Neuron (in vitro differentiated cells): ENCODE measurements around the gene RPS23.
A peak's percentile ranks its signal among the peaks of the same experiment; 100 is the strongest.

Experiments used
- H2AFZ ChIP-seq: one replicate; pipeline ENCODE4 v1.6.1; 2013; ENCODE audit warnings: low read depth, mild to moderate bottlenecking, inconsistent platforms, low read length, moderate library complexity
- H3K27me3 ChIP-seq: one replicate; pipeline ENCODE4 v1.6.1; 2013; ENCODE audit warnings: low read length; ENCODE audit not compliant: insufficient read depth
- H3K36me3 ChIP-seq: one replicate; pipeline ENCODE4 v1.6.1; 2013; ENCODE audit warnings: low read length; ENCODE audit not compliant: insufficient read depth
- H3K4me1 ChIP-seq: one replicate; pipeline ENCODE4 v1.6.1; 2013; ENCODE audit warnings: low read length; ENCODE audit not compliant: insufficient read depth
- H3K4me3 ChIP-seq: 2 replicates; pipeline ENCODE4 v1.5.1; 2013; ENCODE audit warnings: mild to moderate bottlenecking, low read length, moderate library complexity
- H3K9me3 ChIP-seq: one replicate; pipeline ENCODE4 v1.6.1; 2013; ENCODE audit warnings: low read length

Gene RPS23

DNA sequence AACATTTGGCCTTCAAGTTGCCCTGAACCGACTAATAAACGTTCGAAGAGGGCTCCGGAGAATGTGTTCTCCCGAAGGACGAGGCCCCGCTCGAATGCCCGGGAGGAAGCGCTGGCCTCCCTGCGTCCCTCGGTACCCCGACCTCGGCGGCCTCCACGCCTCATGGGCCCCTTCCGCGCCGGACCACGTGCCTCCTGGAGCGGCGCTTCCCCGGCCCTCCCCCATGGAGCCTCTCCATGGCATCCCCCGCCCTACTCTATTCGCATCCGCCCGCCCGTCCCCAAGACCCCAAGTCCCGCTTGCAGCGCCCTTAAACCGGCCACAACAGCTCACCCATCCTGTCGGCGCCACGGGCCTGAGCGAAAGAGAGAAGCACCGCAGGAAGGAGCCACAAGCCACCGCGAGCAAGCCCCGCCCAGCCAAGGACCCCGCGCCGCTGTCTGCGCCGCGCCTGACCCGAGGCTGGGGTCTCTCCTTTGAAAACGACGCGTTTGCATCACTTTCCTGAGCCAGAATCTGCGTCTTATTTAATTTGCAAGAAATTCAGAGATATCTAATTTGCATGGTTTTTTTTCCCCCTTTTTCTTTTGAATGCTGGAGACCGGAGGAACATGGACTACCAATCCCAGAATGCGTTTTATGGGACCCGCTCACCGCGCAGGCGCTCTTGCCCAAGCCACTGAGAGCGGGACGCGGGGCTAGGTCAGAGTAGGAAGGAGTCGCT is at the start of gene RPS23:
RPS23 (minus strand) TSS at position 368 of the 724 bp plus-strand sequence; CDS start at position 337, 31 bp downstream.
- Histone ChIP-seq H3K4me1 (peaks cover 18% of the 10 kb centered on the region), H3K36me3 (peaks cover 39% of the 10 kb centered on the region), H3K27me3 (no peaks in the 10 kb centered on the region), H3K4me3 (peak within 1 kb of the TSS; percentile 95), H2AFZ (peak within 1 kb of the TSS; percentile 70), H3K9me3 (no peaks in the 10 kb centered on the region)

DNA sequence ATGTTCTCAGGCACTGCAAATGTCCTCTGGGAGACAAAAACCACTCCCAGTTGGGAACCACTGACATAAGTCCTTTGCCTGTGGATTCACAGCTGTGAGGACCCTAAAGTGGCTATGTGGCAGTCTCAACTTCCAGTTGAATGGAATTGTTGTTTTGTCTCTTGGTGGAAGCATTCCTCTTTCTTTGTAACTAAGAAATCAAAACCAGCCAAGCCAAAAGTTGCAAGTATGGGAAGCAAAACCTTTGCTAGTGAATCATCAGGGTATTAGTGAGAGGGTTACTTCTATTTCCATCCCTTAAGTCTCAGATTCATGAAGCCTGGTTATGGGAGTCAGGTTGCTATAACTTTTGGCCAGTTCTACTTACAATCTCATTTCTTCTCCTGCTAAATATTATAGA is 49.8 kb upstream of the RPS23 start:
- H3K36me3 ChIP-seq, result no peaks in the 10 kb centered on the region
- no peaks in the 10 kb centered on the region for H3K27me3 ChIP-seq
- peaks cover 12% of the 10 kb centered on the region for H3K9me3 ChIP-seq
- no peak overlapping the region for H3K4me3 ChIP-seq
- no peak overlapping the region for H2AFZ ChIP-seq
- H3K4me1 ChIP-seq, result no peaks in the 10 kb centered on the region

DNA sequence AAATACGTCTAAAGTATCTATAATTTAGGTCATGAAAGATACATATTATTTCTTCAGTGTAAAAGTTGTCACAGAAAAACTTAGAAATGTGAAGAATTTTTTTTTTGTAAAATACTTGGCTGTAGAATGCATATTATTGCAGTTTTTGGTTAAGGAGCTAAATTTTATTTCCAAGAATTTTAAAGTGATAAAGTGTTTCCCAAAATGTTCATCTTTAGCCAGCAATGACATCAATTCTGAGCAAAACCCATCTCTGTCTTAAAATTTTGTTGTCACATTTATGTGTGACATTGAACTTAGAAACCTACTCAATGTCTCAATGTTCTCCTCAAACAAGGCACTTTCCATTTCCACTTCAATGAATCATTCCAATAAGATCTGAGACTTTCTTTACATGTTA is 47.8 kb upstream of the RPS23 start:
- Histone ChIP-seq H3K36me3 (no peaks in the 10 kb centered on the region), H2AFZ (no peak overlapping the region), H3K4me1 (no peaks in the 10 kb centered on the region), H3K4me3 (no peak overlapping the region), H3K9me3 (peaks cover 12% of the 10 kb centered on the region), H3K27me3 (no peaks in the 10 kb centered on the region)

- H3K27me3 ChIP-seq, result no peaks in the 10 kb centered on the region
- no peaks in the 10 kb centered on the region for H3K36me3 ChIP-seq
- H3K4me3 ChIP-seq, result no peak overlapping the region
- H3K9me3 ChIP-seq, result peaks cover 12% of the 10 kb centered on the region
- no peaks in the 10 kb centered on the region for H3K4me1 ChIP-seq
- no peak overlapping the region for H2AFZ ChIP-seq
Observed at GRCh38 chr5:82325155-82325554, 47.0 kb upstream of the RPS23 start.

DNA sequence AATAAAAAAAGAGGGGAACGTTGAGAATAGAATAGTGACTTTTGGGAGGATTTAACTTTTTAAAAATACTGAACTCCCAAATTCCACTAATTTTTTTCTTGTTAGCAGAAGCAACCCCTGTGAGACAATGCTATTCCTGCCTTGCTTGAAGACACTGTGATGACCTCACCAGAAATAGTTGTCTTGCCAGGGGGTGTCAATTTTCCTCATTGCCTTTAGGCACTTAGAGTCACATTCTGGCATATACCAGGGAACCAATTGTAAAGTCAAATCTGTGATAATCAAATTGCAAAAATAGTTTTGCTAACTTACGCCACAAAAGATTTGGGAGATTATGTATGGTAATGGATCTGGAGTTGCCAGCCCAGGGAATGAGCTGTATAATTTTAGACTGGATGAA is 42.8 kb upstream of the RPS23 start:
- H3K4me3 ChIP-seq, result no peak overlapping the region
- no peak overlapping the region for H2AFZ ChIP-seq
- no peaks in the 10 kb centered on the region for H3K4me1 ChIP-seq
- H3K27me3 ChIP-seq, result no peaks in the 10 kb centered on the region
- no peaks in the 10 kb centered on the region for H3K36me3 ChIP-seq
- peaks cover 5% of the 10 kb centered on the region for H3K9me3 ChIP-seq

- Histone ChIP-seq H3K36me3 (no peaks in the 10 kb centered on the region), H3K9me3 (peaks cover 2% of the 10 kb centered on the region), H2AFZ (no peak overlapping the region), H3K4me1 (no peaks in the 10 kb centered on the region), H3K4me3 (no peak overlapping the region), H3K27me3 (no peaks in the 10 kb centered on the region)
Observed at GRCh38 chr5:82319651-82320376, 41.7 kb upstream of the RPS23 start.

- peaks cover 2% of the 10 kb centered on the region for H3K9me3 ChIP-seq
- H2AFZ ChIP-seq, result no peak overlapping the region
- no peaks in the 10 kb centered on the region for H3K4me1 ChIP-seq
- no peaks in the 10 kb centered on the region for H3K27me3 ChIP-seq
- no peak overlapping the region for H3K4me3 ChIP-seq
- H3K36me3 ChIP-seq, result no peaks in the 10 kb centered on the region
Observed at GRCh38 chr5:82319192-82319591, 41.0 kb upstream of the RPS23 start.

DNA sequence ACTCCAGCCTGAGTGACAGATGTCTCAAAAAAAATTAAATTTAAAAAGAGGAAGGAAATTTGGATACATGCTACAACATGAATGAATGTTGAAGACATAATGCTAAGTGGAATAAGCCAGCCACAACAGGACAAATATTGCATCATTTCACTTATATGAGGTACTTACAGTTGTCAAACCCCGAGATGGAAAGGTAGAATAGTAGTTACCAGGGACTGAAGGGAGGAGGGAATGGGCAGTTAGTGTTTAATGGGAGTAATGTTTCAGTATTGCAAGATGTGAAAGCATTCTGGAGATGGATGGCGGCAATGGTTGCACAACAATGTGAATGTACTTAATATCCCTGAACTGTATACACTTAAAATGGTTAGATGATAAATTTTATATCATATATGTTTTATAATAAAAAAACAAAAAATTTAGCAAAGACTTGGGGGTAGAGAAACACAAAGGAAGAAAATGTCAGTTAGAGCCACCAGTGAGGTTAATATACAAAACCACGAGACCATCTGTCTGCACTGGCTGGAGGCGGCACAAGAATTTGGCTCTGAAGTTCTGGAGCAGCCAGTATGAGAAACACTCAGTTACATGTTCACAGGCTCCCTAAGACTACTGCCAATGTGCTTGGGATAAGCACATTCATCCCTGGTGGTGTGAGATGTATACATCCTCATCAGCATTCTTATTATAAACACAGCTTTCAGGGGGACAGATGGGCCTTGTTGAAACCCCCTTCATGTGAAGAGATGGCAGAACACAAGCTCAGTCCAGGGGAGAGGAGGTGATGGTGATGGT is 37.0 kb upstream of the RPS23 start:
- H3K4me3 ChIP-seq, result no peak overlapping the region
- no peaks in the 10 kb centered on the region for H3K36me3 ChIP-seq
- no peaks in the 10 kb centered on the region for H3K27me3 ChIP-seq

DNA sequence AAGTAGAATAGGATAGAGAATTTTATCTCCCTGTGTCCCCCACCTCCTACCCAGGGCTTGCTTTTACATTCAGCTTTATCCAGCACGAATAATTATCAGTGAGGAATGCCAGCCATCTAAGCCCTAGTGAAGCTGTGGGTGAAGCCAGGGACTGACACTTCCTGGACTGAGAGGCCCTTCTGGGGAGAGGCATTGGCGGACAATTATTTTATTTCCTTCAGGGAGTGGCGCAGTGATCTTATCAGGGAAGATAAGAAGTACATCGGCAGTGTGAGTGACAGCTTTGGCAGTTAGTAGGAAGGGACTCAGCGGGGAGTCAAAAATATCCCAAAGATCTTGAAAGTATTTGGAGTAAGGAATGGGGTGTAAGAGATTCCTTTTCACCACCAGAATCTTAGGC is 34.9 kb upstream of the RPS23 start:
- no peaks in the 10 kb centered on the region for H3K9me3 ChIP-seq
- peaks cover 10% of the 10 kb centered on the region for H3K4me1 ChIP-seq
- H2AFZ ChIP-seq, result no peak overlapping the region
- no peak overlapping the region for H3K4me3 ChIP-seq
- peaks cover 3% of the 10 kb centered on the region for H3K36me3 ChIP-seq
- H3K27me3 ChIP-seq, result no peaks in the 10 kb centered on the region

More for the DNA sequence above, 37.0 kb upstream of the RPS23 start:
- peaks cover 10% of the 10 kb centered on the region for H3K4me1 ChIP-seq
- H3K9me3 ChIP-seq, result no peaks in the 10 kb centered on the region
- H2AFZ ChIP-seq, result no peak overlapping the region

GRCh38 chr5:82312373-82312856 is 34.3 kb upstream of the RPS23 start:
- H3K4me1 ChIP-seq, result peaks cover 10% of the 10 kb centered on the region
- H2AFZ ChIP-seq, result no peak overlapping the region
- no peaks in the 10 kb centered on the region for H3K27me3 ChIP-seq
- peaks cover 3% of the 10 kb centered on the region for H3K36me3 ChIP-seq
- H3K4me3 ChIP-seq, result no peak overlapping the region
- H3K9me3 ChIP-seq, result no peaks in the 10 kb centered on the region

DNA sequence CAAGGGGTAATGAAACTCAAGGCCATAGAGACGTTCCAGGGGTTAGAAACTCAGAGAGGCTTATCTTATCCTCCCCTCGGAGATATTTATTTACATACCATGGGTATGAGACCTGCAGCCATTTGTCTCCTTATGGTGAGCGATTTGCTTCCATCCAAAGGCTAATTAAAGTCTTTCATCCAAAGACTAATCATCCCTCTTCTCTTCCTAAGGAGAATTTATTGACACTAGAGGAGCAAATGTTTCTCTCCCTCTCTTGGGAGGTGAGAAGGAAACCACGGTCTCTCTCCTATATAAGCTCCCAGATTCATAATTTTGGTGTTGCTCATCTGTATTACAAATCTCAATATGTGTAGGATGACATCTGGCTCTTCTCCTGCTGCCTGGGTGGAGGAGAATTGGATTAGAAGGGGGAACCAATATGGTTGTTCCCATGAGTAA is 31.0 kb upstream of the RPS23 start:
- no peaks in the 10 kb centered on the region for H3K9me3 ChIP-seq
- H3K4me3 ChIP-seq, result no peak overlapping the region
- H2AFZ ChIP-seq, result no peak overlapping the region
- H3K27me3 ChIP-seq, result no peaks in the 10 kb centered on the region
- peaks cover 14% of the 10 kb centered on the region for H3K4me1 ChIP-seq
- H3K36me3 ChIP-seq, result peaks cover 6% of the 10 kb centered on the region

DNA sequence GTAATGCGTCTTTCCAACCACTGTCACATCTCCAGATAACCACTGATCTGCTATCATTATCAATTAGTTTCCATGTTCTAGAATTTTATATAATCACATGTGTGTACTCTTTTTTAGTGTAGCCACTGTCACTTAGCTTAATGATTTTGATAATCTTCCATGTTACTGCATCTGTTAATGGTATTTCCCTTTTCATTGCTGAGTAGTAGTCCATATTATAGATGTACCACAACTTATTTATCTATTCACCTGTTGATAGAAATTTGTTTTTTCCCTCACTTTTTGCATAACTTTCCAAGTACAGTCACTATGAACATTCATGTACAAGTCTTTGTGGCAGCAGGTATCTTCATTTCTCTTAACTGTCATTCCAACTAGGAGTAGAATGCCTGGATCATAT is 30.3 kb upstream of the RPS23 start:
- peaks cover 6% of the 10 kb centered on the region for H3K36me3 ChIP-seq
- no peaks in the 10 kb centered on the region for H3K27me3 ChIP-seq
- H2AFZ ChIP-seq, result no peak overlapping the region
- H3K9me3 ChIP-seq, result no peaks in the 10 kb centered on the region
- peaks cover 13% of the 10 kb centered on the region for H3K4me1 ChIP-seq
- no peak overlapping the region for H3K4me3 ChIP-seq

DNA sequence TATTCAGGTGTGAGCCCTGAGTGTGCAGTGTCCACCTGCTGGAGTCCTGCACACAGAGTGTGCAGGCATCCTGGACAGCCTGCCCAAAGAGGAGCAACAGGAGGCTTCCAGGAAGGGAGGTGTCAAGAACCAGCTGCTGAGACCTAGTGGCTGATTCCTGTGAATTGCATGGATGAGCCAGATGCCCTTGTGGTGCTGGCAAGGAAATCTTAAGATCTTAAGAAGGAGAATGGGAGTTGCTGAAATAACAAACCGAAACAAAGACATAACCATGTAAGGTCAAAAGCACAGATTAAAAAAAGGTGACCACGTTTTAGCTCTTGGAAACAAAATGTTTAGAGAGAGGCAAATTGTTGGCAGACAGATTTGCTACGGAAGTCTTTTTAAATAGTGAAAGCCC is 29.3 kb upstream of the RPS23 start:
- Histone ChIP-seq H3K36me3 (peaks cover 6% of the 10 kb centered on the region), H2AFZ (no peak overlapping the region), H3K27me3 (no peaks in the 10 kb centered on the region), H3K4me3 (no peak overlapping the region), H3K4me1 (peaks cover 4% of the 10 kb centered on the region), H3K9me3 (no peaks in the 10 kb centered on the region)
